Activated T-cell treated with anti-CD3 and anti-CD28 coated beads, Interleukin-2, amount 50 U/mL, for 72 hours (primary cell): Measurements from ENCODE around the gene EGFR. TPM values are rescaled to one million over a fixed set of nuclear protein-coding genes. Genes with fewer than 3 reads are reported as not detected.

Experiments used
- ATAC-seq, 2 donors: fragments of 150-1000 bp; cut with Tn5 transposase; replicated peaks in 1 of 2; 2 replicates each; pipeline ENCODE4 v1.10.0; 2021; ENCODE audit warnings: moderate library complexity in 2 of 2, mild to moderate bottlenecking in 1 of 2
- DNase-seq, 2 donors: peaks; one replicate each; pipeline ENCODE4 v3.0.0; 2021 to 2022; ENCODE audit warnings: mixed read lengths in 1 of 2
- H3K27ac Mint-ChIP-seq: one replicate; pipeline ENCODE4 v1.8.0; 2022; ENCODE audit warnings: mild to moderate bottlenecking, moderate library complexity, mixed read lengths
- H3K27me3 Mint-ChIP-seq: one replicate; pipeline ENCODE4 v1.8.0; 2022; ENCODE audit warnings: low read depth, mixed read lengths
- H3K36me3 Mint-ChIP-seq, 2 donors: one replicate each; pipeline ENCODE4 v1.8.0; 2022; ENCODE audit warnings: mixed read lengths in 2 of 2, mild to moderate bottlenecking in 1 of 2; ENCODE audit not compliant: insufficient read depth in 2 of 2
- H3K4me1 Mint-ChIP-seq: one replicate; pipeline ENCODE4 v1.8.0; 2022; ENCODE audit warnings: low read depth, mixed read lengths
- H3K4me3 Mint-ChIP-seq, 2 donors: one replicate each; pipeline ENCODE4 v1.8.0; 2022; ENCODE audit warnings: mild to moderate bottlenecking in 2 of 2, mixed read lengths in 2 of 2, moderate library complexity in 2 of 2
- H3K9me3 Mint-ChIP-seq, 2 donors: one replicate each; pipeline ENCODE4 v1.8.0; 2022; ENCODE audit warnings: mixed read lengths in 2 of 2
- total RNA-seq, 2 donors: library from RNA; stranded (reverse); gene quantifications; one replicate each; pipeline ENCODE4 v1.2.3, GENCODE V29; 2022

The EGFR gene
- total RNA-seq, 2 donors from 2014 or later, result 0.09 TPM; not detected in 1

GRCh38 chr7:55131142-55131929 is 112.5 kb downstream of the EGFR start:
- H3K36me3 Mint-ChIP-seq, result no peaks in the 10 kb centered on the region
- H3K27me3 Mint-ChIP-seq, result peaks cover 15% of the 10 kb centered on the region
- no peaks in the 10 kb centered on the region for H3K9me3 Mint-ChIP-seq
- no peak for DNase-seq
- H3K4me1 Mint-ChIP-seq, result peaks cover 23% of the 10 kb centered on the region
- ATAC-seq, result peak in 1 of 2 donors; percentile 3
- H3K4me3 Mint-ChIP-seq, result no peak overlapping the region
- H3K27ac Mint-ChIP-seq, result peak overlapping the region; percentile 19

GRCh38 chr7:55132550-55132889 is 113.7 kb downstream of the EGFR start:
- Mint-ChIP-seq H3K27me3 (peaks cover 15% of the 10 kb centered on the region), H3K4me3 (peak overlapping the region; percentile 8 to 56), H3K9me3 (peaks cover 0 to 2% of the 10 kb centered on the region in 2 donors), H3K27ac (peak overlapping the region; percentile 64), H3K4me1 (peaks cover 23% of the 10 kb centered on the region), H3K36me3 (no peaks in the 10 kb centered on the region)
- peak in 1 of 2 donors; percentile 53 for ATAC-seq
- no peak for DNase-seq

GRCh38 chr7:55132890-55133551 is 114.2 kb downstream of the EGFR start:
- peaks cover 23% of the 10 kb centered on the region for H3K4me1 Mint-ChIP-seq
- H3K27me3 Mint-ChIP-seq, result peaks cover 15% of the 10 kb centered on the region
- ATAC-seq (peak; percentile 87 to 88), DNase-seq (peak; percentile 54 to 57)
- peaks cover 0 to 2% of the 10 kb centered on the region in 2 donors for H3K9me3 Mint-ChIP-seq
- no peaks in the 10 kb centered on the region for H3K36me3 Mint-ChIP-seq
- H3K27ac Mint-ChIP-seq, result peak overlapping the region; percentile 64
- peak overlapping the region; percentile 8 to 56 for H3K4me3 Mint-ChIP-seq

GRCh38 chr7:55133630-55134358 is 115.0 kb downstream of the EGFR start:
- peak; percentile 30 to 43 for ATAC-seq
- DNase-seq, result peak in 1 of 2 donors; percentile 27
- H3K4me3 Mint-ChIP-seq, result peak overlapping the region; percentile 12 to 47
- no peaks in the 10 kb centered on the region for H3K36me3 Mint-ChIP-seq
- peaks cover 2 to 4% of the 10 kb centered on the region in 2 donors for H3K9me3 Mint-ChIP-seq
- H3K4me1 Mint-ChIP-seq, result peaks cover 23% of the 10 kb centered on the region
- no peak overlapping the region for H3K27ac Mint-ChIP-seq
- H3K27me3 Mint-ChIP-seq, result peaks cover 14% of the 10 kb centered on the region

- Mint-ChIP-seq H3K36me3 (peaks cover 0 to 1% of the 10 kb centered on the region in 2 donors), H3K9me3 (peaks cover 4 to 6% of the 10 kb centered on the region in 2 donors), H3K27me3 (peaks cover 9% of the 10 kb centered on the region), H3K27ac (no peak overlapping the region), H3K4me1 (peaks cover 23% of the 10 kb centered on the region), H3K4me3 (peak overlapping the region in 1 of 2 donors; percentile 9)
- no peak for DNase-seq
- no peak for ATAC-seq
These were observed 115.5 kb downstream of the EGFR start for GRCh38 chr7:55134359-55134725.

GRCh38 chr7:55134786-55135185 is 116.0 kb downstream of the EGFR start:
- Mint-ChIP-seq H3K4me1 (peaks cover 23% of the 10 kb centered on the region), H3K9me3 (peaks cover 4 to 6% of the 10 kb centered on the region in 2 donors), H3K27me3 (peaks cover 8% of the 10 kb centered on the region), H3K36me3 (peaks cover 0 to 1% of the 10 kb centered on the region in 2 donors), H3K27ac (no peak overlapping the region), H3K4me3 (no peak overlapping the region)
- ATAC-seq (no peak), DNase-seq (no peak)

GRCh38 chr7:55135462-55135861 is 116.6 kb downstream of the EGFR start:
- ATAC-seq (no peak), DNase-seq (no peak)
- peaks cover 4 to 6% of the 10 kb centered on the region in 2 donors for H3K9me3 Mint-ChIP-seq
- peaks cover 25% of the 10 kb centered on the region for H3K4me1 Mint-ChIP-seq
- H3K4me3 Mint-ChIP-seq, result no peak overlapping the region
- H3K27me3 Mint-ChIP-seq, result peaks cover 8% of the 10 kb centered on the region
- H3K36me3 Mint-ChIP-seq, result peaks cover 0 to 1% of the 10 kb centered on the region in 2 donors
- no peak overlapping the region for H3K27ac Mint-ChIP-seq

GRCh38 chr7:55138663-55139062 is 119.8 kb downstream of the EGFR start:
- peaks cover 0 to 1% of the 10 kb centered on the region in 2 donors for H3K36me3 Mint-ChIP-seq
- peaks cover 4 to 6% of the 10 kb centered on the region in 2 donors for H3K9me3 Mint-ChIP-seq
- no peak for ATAC-seq
- no peak overlapping the region for H3K27ac Mint-ChIP-seq
- peaks cover 11% of the 10 kb centered on the region for H3K27me3 Mint-ChIP-seq
- H3K4me3 Mint-ChIP-seq, result no peak overlapping the region
- DNase-seq, result no peak
- H3K4me1 Mint-ChIP-seq, result peaks cover 13% of the 10 kb centered on the region

- no peak for DNase-seq
- Mint-ChIP-seq H3K4me1 (peaks cover 7% of the 10 kb centered on the region), H3K9me3 (peaks cover 4 to 6% of the 10 kb centered on the region in 2 donors), H3K27ac (no peak overlapping the region), H3K36me3 (peaks cover 0 to 1% of the 10 kb centered on the region in 2 donors), H3K4me3 (no peak overlapping the region), H3K27me3 (peaks cover 16% of the 10 kb centered on the region)
- peak in 1 of 2 donors; percentile 57 for ATAC-seq
These were observed 121.6 kb downstream of the EGFR start for GRCh38 chr7:55140221-55140940.

GRCh38 chr7:55140941-55141278 is 122.1 kb downstream of the EGFR start:
- DNase-seq (no peak), ATAC-seq (peak in 1 of 2 donors; percentile 5)
- Mint-ChIP-seq H3K4me3 (no peak overlapping the region), H3K36me3 (peaks cover 0 to 1% of the 10 kb centered on the region in 2 donors), H3K9me3 (peaks cover 4 to 6% of the 10 kb centered on the region in 2 donors), H3K27me3 (peaks cover 18% of the 10 kb centered on the region), H3K4me1 (peaks cover 7% of the 10 kb centered on the region), H3K27ac (no peak overlapping the region)

GRCh38 chr7:55142919-55143600 is 124.2 kb downstream of the EGFR start:
- Mint-ChIP-seq H3K9me3 (peaks cover 4 to 7% of the 10 kb centered on the region in 2 donors), H3K27ac (no peak overlapping the region), H3K4me1 (peaks cover 7% of the 10 kb centered on the region), H3K4me3 (no peak overlapping the region), H3K27me3 (peaks cover 24% of the 10 kb centered on the region), H3K36me3 (peaks cover 0 to 1% of the 10 kb centered on the region in 2 donors)
- no peak for DNase-seq
- no peak for ATAC-seq
